SIG-M5 (cell line): ENCODE measurements around the gene PHC2.
"Not testable (repeated sequence)": the region's sequence is repeated elsewhere in the genome, so short reads cannot be mapped to it uniquely, and the experiment has no call there.

ENCODE experiments used
- DNase-seq: peaks from one replicate; lab custom pipeline; 2025; lab: John Stamatoyannopoulos, UW

The PHC2 gene

DNA sequence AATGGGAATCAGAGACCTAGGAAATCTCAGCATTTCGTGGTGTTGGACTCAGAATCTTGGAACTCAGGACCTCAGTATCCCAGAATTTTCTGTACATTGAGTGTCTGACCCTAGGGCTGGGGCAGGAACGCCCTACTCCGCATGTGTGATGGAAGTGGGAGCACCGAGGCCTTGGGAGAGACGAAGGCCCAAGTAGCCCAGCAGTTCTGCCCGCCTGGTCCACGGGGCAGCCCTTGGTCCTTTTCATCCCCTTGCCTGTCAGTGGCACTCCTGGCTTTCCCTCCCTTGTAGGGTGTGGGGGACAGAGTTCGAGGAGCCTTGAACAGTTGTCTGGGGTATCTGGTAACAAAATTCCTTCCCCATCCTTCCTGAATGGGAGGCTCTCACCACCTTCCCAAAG is 120.2 kb downstream of the PHC2 start:
- DNase-seq: no peak

DNA sequence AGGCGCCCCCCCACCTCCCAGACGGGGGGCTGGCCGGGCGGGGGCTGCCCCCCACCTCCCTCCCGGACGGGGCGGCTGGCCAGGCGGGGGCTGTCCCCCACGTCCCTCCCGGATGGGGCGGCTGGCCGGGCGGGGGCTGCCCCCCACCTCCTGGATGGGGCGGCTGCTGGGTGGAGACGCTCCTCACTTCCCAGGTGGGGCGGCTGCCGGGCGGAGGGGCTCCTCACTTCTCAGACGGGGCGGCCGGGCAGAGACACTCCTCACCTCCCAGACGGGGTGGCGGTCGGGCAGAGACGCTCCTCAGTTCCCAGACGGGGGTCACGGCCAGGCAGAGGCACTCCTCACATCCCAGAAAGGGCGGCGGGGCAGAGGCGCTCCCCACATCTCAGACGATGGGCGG is 121.5 kb downstream of the PHC2 start:
- DNase-seq: not testable (repeated sequence)

GRCh38 chr1:33307494-33307864 is 123.4 kb downstream of the PHC2 start:
- DNase-seq: no peak

DNA sequence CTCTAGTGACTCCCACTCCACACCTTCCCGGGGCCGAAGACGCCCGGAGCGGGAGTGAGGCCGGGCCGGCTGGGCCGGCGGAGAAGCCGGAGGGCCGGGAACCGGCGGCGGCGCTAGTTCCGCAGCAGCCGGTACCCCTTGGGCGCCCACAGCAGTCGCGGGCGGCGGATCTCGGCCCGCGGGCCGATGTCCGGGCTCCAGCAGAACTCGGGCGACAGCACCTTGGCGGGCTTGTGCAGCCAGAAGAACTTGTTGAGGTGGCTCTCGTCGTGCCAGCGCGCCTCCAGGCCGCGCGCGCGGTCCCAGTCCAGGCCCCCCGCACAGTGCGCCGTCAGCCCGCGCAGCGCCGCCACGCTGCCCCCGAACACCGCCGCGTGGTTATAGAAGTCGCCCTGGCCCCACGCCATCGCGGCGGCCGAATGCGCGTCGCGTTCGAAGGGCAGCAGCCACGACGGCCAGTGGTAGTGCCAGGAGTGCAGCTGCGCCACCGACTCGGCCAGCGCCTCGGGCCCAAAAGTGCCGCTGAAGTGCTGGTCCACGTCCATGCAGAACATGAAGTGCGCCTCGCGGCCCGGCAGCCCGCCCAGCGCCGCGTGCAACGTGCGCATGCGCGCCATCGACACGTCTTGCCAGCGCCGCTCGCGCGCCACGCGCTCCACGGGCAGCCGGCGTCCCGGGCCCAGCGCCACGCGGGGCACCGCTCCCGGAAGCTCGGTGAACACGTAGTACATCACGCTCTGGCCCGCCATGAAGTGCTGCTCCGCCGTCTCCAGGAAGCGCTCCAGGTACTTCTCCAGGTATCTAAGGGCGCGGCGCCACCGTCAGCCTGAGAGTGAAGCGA is 124.0 kb downstream of the PHC2 start:
- no peak for DNase-seq

DNA sequence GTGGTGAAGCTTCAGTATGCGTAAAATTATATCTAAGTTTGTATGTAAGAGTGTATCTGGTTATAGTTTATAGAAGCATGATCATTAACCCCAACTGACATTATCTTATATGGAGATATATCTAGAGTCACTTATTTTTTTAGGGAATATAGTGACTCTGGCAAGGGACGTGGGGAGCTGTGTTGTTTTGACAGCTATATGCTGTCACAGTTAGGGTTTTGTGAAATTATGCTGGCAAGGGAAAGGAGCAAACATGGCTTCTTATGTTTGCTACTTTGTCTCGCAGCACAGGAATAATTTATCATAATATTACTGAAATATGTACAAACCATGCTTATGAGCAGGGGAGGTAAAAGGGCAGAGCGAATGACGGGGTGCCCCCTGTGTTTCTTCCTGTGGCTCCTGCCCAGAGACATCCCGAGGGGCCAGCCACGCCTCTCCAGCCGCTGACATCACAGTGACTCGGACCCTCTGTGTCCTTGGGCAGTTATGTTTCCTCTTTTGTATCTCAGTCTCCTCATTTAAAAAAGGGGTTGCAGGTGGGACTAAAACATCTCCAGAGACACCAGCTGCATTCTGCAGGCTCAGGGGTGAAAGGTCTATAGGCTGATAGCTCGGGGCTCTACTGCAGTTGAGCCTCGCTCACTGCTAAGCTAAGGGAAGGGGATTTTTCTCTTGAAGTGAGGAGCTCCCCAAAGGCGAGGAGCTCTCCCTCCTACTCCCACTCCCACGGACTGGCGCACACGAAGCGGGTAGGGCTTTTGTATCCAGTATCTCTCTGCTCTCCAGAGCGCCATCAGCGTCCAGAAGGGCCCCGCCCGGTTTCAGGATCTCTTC is 124.9 kb downstream of the PHC2 start:
- no peak for DNase-seq

DNA sequence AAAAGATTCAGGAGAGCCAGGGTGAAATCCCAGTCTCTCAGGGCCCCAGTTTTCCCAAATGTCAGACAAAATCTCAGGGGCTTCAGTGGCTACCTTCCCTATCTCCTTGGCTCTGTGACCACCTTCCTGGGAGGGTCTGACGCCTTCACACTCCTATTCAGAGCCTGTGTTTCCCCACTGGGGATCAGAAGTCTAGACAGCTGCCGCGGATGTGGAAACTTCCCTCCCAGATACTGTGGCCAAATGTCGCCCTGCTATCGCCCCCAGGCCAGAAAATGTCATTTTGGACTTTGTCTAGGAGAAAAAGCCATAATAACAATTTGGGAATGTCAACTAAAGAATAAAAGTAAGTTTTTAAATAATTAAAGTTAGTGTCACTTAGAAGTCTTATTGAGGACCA is 125.9 kb downstream of the PHC2 start:
- no peak for DNase-seq

DNA sequence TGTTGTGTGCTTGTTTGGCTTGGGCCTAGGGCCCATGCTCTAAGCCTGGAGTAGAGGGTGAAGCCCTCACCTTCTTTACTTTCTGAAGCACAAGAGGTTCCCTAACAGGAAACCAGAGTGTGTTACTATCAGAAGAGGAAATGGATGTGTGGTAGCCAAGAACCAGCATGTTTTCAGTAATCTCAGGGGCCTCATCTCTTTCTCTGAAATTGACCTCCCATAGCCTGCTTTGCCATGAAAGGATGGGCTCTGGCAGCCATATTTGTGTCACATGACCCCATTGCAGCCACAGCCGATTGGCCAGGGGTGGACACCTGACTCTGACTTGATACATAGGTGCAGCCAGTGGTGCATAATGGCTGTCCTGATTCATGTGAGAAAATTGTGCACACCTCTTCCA is 128.6 kb downstream of the PHC2 start:
- DNase-seq: no peak

GRCh38 chr1:33301273-33301984 is 129.5 kb downstream of the PHC2 start:
- DNase-seq: no peak

GRCh38 chr1:33300673-33301072 is 130.2 kb downstream of the PHC2 start:
- DNase-seq: no peak

DNA sequence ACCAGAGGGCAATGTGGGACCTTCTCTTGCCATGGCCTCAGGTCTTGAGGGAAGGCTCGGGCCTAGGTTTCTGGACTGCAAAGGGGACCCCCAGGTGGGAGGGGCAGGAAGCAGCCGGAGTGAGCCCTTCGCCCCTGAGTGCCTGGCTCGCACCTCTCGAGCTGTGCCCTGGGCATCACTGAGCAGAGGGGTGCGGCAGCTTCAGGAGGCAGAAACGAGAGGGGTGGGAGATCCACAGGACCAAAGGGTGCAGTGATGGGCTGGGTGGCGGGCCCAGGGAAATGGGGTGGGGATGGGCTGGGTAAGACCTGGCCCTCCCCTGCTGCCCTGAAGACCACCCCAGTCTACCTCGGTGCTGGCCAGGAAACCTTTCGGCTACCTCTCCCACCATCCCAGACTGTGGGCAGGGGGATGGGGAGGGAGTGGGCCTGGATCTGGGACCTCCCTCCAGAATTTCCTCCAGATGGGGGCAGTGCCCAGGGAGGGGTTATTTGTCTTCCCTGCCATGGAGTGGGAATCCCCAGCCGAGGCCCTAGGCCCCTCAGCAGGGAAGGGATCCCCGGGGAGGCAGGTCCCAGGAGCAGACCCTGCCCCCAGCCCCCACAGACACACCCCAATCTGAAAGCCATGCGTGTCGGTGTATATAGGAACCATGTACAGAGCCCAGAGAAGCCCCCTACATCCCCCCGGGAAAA is 131.3 kb downstream of the PHC2 start:
- DNase-seq: no peak

- DNase-seq: no peak
Measured at GRCh38 chr1:33298623-33299277, 132.1 kb downstream of the PHC2 start.

DNA sequence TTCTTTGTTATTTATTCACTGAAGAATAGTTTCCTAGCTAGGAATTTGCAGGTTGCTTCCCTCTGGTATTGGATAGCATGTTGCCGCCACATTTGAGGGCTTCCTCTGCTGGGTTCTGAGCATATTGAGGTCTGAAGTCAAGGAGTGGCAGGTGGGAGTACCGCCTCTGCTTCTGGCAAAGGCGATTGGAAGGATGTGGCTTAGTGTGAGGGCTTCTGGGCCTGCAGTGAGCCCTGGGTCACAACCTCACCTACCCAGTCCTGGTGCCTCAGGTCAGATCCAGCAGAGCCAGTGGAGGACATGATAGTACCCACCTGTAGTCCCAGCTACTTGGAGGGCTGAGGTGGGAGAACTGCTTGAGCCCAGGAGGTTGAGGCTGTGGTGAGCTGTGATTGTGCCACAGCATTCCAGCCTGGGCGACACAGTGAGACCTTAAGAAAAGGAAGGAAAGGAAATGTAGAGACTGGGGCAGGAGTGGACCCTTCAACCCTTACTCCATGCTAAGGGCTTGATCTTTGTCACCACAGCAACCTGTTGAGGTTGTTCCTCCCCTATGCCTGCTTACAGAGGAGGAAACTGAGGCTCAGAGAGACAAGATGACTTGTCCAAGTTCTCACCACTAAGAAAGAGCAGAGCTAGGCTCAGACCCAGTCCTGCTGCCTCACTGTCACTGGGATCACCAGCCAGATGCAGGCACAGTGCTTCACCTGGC is 132.8 kb downstream of the PHC2 start:
- DNase-seq: no peak

DNA sequence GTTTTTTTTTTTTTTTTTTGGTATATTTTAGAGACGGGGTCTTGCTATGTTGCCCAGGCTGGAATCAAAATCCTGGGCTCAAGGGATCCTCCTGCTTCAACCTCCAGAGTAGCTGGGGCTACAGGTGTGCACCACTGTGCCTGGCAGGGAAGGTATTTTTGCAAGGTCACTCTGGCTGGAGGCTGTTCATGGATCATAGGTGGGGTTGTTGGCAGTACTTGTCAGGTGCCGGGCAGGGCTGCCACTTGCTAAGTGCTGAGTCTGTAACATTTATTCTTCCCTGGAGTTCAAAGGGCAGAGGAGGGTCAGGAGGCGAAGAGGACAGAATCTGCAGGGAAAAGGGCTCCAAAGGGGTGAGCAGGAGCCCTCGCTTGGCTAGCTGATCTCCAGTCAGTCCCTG is 134.1 kb downstream of the PHC2 start:
- DNase-seq: no peak

DNA sequence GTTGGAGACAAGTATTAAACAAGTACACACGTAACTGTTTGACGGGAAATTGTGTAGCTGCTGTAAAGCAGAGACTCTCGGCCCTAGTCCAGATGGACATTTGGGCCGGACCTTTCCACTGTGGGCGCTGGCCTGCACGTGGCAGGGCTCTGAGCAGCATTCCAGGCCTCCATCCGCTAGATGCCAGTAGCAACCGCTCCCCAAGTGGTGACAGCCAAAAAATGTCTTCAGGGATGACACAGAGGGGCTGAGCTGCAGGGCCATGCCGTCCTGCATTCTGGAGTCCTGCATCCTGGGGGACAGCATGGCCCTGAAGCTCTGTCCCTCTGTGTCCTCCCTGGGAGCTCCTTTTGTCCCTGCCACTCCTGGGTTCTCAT is 134.8 kb downstream of the PHC2 start:
- no peak for DNase-seq

DNA sequence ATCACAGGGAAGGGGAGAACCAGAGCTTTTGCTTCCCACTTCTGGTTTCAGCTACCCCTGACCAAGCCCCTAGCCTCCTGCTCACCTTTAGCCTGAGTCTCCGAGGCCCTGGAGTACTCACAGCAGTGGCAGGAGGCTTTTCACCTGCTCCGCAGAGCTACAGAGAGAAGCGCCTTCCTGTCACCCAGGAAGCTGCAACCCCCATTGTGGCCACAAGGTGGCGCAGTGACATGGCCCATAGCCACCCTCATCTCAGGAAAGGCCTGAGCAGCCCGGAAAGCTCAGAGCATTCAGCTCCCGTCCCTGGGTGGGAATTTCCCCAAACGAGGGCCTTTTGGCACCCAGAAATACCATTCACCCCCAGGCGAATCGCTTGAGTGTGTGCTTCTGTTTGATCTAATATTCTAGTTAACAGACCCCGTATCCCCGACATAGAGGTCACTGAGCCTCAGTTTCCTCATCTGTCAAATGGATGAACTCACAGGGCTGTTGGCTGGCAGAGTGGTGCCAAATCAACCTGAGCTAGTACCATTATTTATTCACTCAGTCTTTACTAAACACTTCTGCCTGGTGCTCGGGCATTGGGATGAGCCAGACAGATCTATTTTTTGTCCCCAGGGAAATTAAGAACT is 135.3 kb downstream of the PHC2 start:
- no peak for DNase-seq

GRCh38 chr1:33295023-33295422 is 135.9 kb downstream of the PHC2 start:
- DNase-seq: no peak

DNA sequence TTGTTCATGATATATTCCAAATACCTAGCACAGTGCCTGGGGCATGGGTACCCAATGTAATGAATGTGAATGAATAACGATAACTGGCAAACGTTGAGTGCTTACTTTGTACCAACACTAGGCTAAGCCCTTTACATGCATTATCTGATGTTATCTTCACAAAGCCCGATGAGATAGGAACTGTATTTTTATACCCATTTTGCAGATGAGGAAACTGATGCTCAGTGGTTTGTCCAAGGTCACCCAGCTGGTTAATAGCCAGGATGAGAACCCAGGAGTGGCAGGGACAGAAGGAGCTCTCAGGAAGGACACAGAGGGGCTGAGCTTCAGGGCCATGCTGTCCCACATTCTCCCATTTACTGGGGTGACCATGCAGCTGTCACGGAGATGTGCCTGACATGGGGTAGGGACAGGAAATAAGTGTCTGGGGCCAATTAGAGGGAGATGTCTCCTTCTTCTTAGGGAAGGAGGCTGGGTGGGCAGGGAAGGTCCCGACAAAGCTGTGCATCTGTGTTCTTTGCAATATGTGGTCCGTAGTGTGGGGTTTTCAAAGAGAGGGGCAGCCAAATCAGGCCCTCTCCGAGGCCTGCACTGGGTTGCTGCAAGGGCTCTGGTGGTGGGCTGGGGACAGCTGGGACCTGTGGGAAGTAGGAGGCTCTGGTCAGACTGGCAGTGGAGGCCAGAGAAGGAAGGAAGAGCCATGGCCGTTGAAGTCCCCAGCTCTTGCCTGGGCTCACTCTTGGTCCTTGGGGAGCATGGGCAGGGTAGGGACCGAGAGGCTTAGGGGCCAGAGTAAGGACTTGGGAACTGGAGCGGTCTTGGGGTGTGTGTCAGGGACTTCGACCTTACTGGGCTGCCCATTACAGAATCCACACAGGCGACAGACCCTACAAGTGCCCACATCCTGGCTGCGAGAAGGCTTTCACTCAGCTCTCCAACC is 136.6 kb downstream of the PHC2 start:
- DNase-seq: no peak

DNA sequence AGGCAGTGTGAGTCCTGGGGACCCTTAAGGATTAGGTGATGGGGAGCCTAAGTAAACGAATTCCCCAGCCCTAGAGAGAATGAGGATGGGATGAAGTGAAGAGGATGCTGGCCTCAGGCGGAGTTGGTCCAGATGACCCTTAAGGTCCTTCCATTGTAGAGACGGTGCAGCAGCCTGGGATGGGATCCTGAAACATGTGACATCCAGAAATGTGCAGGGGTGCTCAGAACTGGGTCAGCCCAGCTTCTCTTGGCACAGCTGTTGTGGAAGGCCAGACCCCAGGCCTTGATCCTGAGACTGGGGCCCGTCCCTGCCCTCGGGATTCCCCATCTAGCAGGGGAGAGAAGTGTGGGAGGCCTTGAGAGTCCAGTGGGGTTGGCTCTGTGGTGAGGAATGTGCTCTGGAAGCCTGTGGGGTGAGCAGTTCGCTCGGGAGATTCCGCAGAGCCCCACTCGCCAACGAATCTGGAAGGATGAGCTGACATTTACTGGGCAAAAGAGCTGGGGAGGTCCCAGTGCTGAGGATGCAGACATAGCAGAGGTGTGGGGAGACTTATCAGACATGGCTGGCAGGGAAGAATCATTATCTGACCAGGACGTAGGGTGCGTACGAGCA is 138.1 kb downstream of the PHC2 start:
- no peak for DNase-seq

DNA sequence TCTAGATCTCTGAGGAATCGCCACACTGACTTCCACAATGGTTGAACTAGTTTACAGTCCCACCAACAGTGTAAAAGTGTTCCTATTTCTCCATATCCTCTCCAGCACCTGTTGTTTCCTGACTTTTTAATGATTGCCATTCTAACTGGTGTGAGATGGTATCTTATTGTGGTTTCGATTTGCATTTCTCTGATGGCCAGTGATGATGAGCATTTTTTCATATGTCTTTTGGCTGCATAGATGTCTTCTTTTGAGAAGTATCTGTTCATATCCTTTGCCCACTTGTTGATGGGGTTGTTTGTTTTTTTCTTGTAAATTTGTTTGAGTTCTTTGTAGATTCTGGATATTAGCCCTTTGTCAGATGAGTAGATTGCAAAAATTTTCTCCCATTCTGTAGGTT is 140.3 kb downstream of the PHC2 start:
- not testable (repeated sequence) for DNase-seq
